ENCODE results near the gene KCNJ2.

DNA sequence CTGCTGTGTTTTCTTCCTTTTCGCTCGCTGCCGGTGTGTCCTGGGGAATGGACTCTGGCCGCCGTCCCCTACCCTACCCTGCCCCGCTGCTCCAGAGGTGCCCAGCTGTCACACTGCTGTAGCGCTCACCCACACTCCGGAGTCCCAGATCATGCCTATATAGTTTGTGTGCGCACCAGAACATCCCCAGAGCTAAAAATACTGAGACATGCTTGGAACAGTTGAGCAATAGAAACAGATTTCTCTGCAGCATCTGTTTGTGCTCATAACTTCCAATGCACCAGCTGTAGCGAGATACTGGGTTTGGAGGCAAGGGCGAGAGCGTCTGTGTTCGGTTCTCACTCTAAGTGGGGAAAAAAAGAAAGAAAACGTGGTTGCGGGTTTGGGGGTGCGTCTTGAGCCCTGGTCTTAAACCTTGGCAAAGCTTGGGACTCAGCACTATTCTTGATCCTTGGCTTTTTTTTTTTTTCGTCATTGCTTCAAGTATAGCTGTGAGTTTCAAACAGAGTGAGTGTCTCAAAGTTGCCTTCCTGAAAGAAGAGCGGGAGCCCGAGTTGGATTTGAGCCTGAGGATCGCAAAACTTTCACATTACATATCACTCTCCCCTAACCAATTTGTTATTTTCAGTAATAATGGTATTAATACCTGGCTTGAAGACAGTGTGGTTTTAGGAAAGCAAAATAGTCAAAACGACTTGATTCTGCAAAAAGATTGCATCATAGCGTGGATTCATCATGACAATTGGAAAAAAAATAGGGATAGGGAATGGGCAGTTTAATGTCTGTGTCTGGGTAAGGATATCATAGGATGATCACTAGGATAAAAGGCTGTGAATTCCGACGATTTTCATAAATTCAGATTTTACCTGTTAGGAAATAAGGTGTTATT lies 621 bp downstream of the KCNJ2 start:
- TF ChIP-seq EZH2 (IDR thresholded peaks at IDR 0.05; ENCODE audit: insufficient read depth, poor library complexity, severe bottlenecking) (no peak), EZH2phosphoT487 (IDR thresholded peaks at IDR 0.05; ENCODE audit: insufficient read depth, low read depth) (no peak)

Measured in GM23248 (cell line).